Right forelimb (tissue), 1 donor: ENCODE results near the gene TNS3.
A peak's percentile ranks its signal among the peaks of the same experiment; 100 is the strongest.
"Not testable (repeated sequence)": the region's sequence is repeated elsewhere in the genome, so short reads cannot be mapped to it uniquely, and the experiment has no call there.

Source experiments
- DNase-seq: peaks from one replicate; pipeline ENCODE4 v3.0.0-alpha.2; 2018

TNS3 gene

GRCh38 chr7:47581804-47582763 is at the start of gene TNS3:
Gene TNS3, minus strand, starts transcription at chr7:47582111. Its CDS starts 142,475 bp downstream, at chr7:47439636.
- peak; percentile 75 for DNase-seq

- DNase-seq: no peak
Observed at GRCh38 chr7:47631711-47632110, 49.8 kb upstream of the TNS3 start.

GRCh38 chr7:47627580-47628283 is 45.8 kb upstream of the TNS3 start:
- no peak for DNase-seq

GRCh38 chr7:47625861-47626715 is 44.2 kb upstream of the TNS3 start:
- DNase-seq: no peak

GRCh38 chr7:47624689-47625088 is 42.8 kb upstream of the TNS3 start:
- DNase-seq: no peak

- DNase-seq: peak; percentile 81
Observed at GRCh38 chr7:47622946-47623640, 41.2 kb upstream of the TNS3 start.

- no peak for DNase-seq
Observed at GRCh38 chr7:47622586-47622945, 40.7 kb upstream of the TNS3 start.

- no peak for DNase-seq
Observed at GRCh38 chr7:47621979-47622561, 40.2 kb upstream of the TNS3 start.

- no peak for DNase-seq
Observed at GRCh38 chr7:47621347-47621746, 39.4 kb upstream of the TNS3 start.

GRCh38 chr7:47619806-47620205 is 37.9 kb upstream of the TNS3 start:
- DNase-seq: no peak

GRCh38 chr7:47617131-47617530 is 35.2 kb upstream of the TNS3 start:
- DNase-seq: no peak

- DNase-seq: no peak
Observed at GRCh38 chr7:47614450-47614849, 32.5 kb upstream of the TNS3 start.

GRCh38 chr7:47611045-47611511 is 29.2 kb upstream of the TNS3 start:
- no peak for DNase-seq

GRCh38 chr7:47610506-47611044 is 28.7 kb upstream of the TNS3 start:
- no peak for DNase-seq

GRCh38 chr7:47609803-47610452 is 28.0 kb upstream of the TNS3 start:
- no peak for DNase-seq

GRCh38 chr7:47606593-47607046 is 24.7 kb upstream of the TNS3 start:
- DNase-seq: not testable (repeated sequence)

GRCh38 chr7:47605816-47606575 is 24.1 kb upstream of the TNS3 start:
- DNase-seq: no peak

GRCh38 chr7:47604496-47604890 is 22.6 kb upstream of the TNS3 start:
- no peak for DNase-seq

GRCh38 chr7:47603514-47604255 is 21.8 kb upstream of the TNS3 start:
- DNase-seq: not testable (repeated sequence)
